Kidney (tissue), 14 donors: ENCODE data around the gene PRDM15. TPM values are rescaled to one million over a fixed set of nuclear protein-coding genes. Genes with fewer than 3 reads are reported as not detected.

Experiments used
- DNase-seq, 5 donors: peaks; one replicate each; pipeline ENCODE4 v3.0.0-alpha.2; 2013 to 2020
- FAIRE-seq: peaks from 2 replicates; lab custom pipeline; 2012; peaks lifted over from hg19 to GRCh38; lab: Jason Lieb, UNC
- H3K27ac ChIP-seq, 2 donors: one replicate each; pipeline ENCODE4 v1.7.0; 2013; ENCODE audit warnings: low read depth in 2 of 2, low read length in 2 of 2, inconsistent platforms in 1 of 2
- H3K27me3 ChIP-seq: one replicate; pipeline ENCODE4 v1.7.1; 2013; ENCODE audit warnings: low read length, inconsistent platforms; ENCODE audit not compliant: control insufficient read depth, insufficient read depth
- H3K36me3 ChIP-seq, 3 donors: one replicate each; pipeline versions ENCODE4 v1.7.0 to v1.7.1; 2013; ENCODE audit warnings: low read length in 3 of 3, control low read depth in 1 of 3, inconsistent platforms in 1 of 3; ENCODE audit not compliant: insufficient read depth in 3 of 3, control insufficient read depth in 2 of 3
- H3K4me1 ChIP-seq, 3 donors: one replicate each; pipeline versions ENCODE4 v1.7.0 to v1.7.1; 2013; ENCODE audit warnings: low read length in 3 of 3, inconsistent platforms in 1 of 3, low read depth in 1 of 3; ENCODE audit not compliant: control insufficient read depth in 2 of 3, insufficient read depth in 2 of 3
- H3K4me3 ChIP-seq, 3 donors: one replicate each; pipeline versions ENCODE4 v1.7.0 to v1.8.1; 2013; ENCODE audit warnings: low read length in 3 of 3, control low read depth in 1 of 3, inconsistent platforms in 1 of 3
- H3K9ac ChIP-seq, 3 donors: one replicate each; pipeline versions ENCODE4 v1.7.0 to v1.7.1; 2013; ENCODE audit warnings: low read length in 3 of 3, control low read depth in 1 of 3, inconsistent platforms in 1 of 3
- H3K9me3 ChIP-seq, 3 donors: one replicate each; pipeline versions ENCODE4 v1.7.0 to v1.7.1; 2013; ENCODE audit warnings: low read length in 3 of 3, control low read depth in 1 of 3, inconsistent platforms in 1 of 3; ENCODE audit not compliant: control insufficient read depth in 2 of 3, insufficient read depth in 1 of 3
- intact Hi-C: fragments of 100-400 bp; cut with DNase I; formaldehyde crosslinking; loops from one replicate; pipeline ENCODE4 v1.11.1; 2022
- polyA plus RNA-seq: library from polyadenylated mRNA; stranded (reverse); fragments of 350-450 nt; fragmentation: Illumina TruSeq; extraction: RNeasy Lipid Tissue Mini Kit (QIAGEN cat#74804); gene quantifications from one replicate; pipeline ENCODE4 v1.2.3, GENCODE V29; 2014; ENCODE audit warnings: low read depth, low replicate concordance; ENCODE audit not compliant: insufficient read depth
- total RNA-seq: library from RNA; stranded (reverse); fragmentation: NEBNext Ultra II Directional; extraction: Animal tissue kit (Norgen Biotek cat#: 25700); gene quantifications from one replicate; pipeline ENCODE4 v1.2.1, GENCODE V29; 2021
- TF ChIP-seq, protein P1 (sequence below): IDR thresholded peaks from 3 replicates; pipeline ENCODE4 v1.5.1; 2012; ENCODE audit warnings: mild to moderate bottlenecking, moderate library complexity, borderline replicate concordance; ENCODE audit not compliant: insufficient read depth; ENCODE audit errors: extremely low read depth
- donor health status: control.
- donor health status: control.
- donor health status: control.
- donor health status: control.
- donor health status: control.
- donor health status: DM: yes; HTN: yes; CAD: no.
- donor health status: Normal renal cell carcinoma (clear cell type).

Gene PRDM15
- total and polyA plus RNA-seq, 2 donors from 2014 or later: 1.3 to 8.4 TPM

- Histone ChIP-seq H3K36me3 (peaks cover 0 to 11% (median 3%) of the 10 kb centered on the region in 3 donors), H3K9me3 (no peaks in the 10 kb centered on the region), H3K9ac (no peak overlapping the region), H3K4me1 (no peaks in the 10 kb centered on the region), H3K4me3 (no peak overlapping the region), H3K27ac (no peak overlapping the region), H3K27me3 (no peaks in the 10 kb centered on the region)
- intact Hi-C loops: no loop called here
- TF ChIP-seq, protein P1, sequence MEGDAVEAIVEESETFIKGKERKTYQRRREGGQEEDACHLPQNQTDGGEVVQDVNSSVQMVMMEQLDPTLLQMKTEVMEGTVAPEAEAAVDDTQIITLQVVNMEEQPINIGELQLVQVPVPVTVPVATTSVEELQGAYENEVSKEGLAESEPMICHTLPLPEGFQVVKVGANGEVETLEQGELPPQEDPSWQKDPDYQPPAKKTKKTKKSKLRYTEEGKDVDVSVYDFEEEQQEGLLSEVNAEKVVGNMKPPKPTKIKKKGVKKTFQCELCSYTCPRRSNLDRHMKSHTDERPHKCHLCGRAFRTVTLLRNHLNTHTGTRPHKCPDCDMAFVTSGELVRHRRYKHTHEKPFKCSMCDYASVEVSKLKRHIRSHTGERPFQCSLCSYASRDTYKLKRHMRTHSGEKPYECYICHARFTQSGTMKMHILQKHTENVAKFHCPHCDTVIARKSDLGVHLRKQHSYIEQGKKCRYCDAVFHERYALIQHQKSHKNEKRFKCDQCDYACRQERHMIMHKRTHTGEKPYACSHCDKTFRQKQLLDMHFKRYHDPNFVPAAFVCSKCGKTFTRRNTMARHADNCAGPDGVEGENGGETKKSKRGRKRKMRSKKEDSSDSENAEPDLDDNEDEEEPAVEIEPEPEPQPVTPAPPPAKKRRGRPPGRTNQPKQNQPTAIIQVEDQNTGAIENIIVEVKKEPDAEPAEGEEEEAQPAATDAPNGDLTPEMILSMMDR: no peak
- DNase-seq (peak in 1 of 5 donors; percentile 4), FAIRE-seq (no peak)
These were observed 77.0 kb downstream of the PRDM15 start for GRCh38 chr21:41802198-41802584.

GRCh38 chr21:41801321-41802197, 77.6 kb downstream of the PRDM15 start:
- no peak overlapping the region for H3K4me3 ChIP-seq
- intact Hi-C loops: no loop called here
- no peak for FAIRE-seq
- no peak overlapping the region for H3K9ac ChIP-seq
- no peaks in the 10 kb centered on the region for H3K4me1 ChIP-seq
- H3K36me3 ChIP-seq: peaks cover 0 to 11% (median 3%) of the 10 kb centered on the region in 3 donors
- DNase-seq: peak in 1 of 5 donors; percentile 33
- H3K9me3 ChIP-seq: no peaks in the 10 kb centered on the region
- no peaks in the 10 kb centered on the region for H3K27me3 ChIP-seq
- H3K27ac ChIP-seq: no peak overlapping the region
- TF ChIP-seq, protein P1: no peak

- peaks cover 0 to 11% (median 3%) of the 10 kb centered on the region in 3 donors for H3K36me3 ChIP-seq
- TF ChIP-seq, protein P1: no peak
- H3K4me1 ChIP-seq: no peaks in the 10 kb centered on the region
These were observed 78.5 kb downstream of the PRDM15 start for GRCh38 chr21:41800425-41801320.

More at GRCh38 chr21:41800425-41801320, 78.5 kb downstream of the PRDM15 start:
- intact Hi-C loops: no loop called here
- FAIRE-seq: no peak
- Histone ChIP-seq H3K9ac (no peak overlapping the region), H3K27ac (no peak overlapping the region), H3K27me3 (no peaks in the 10 kb centered on the region), H3K4me3 (no peak overlapping the region), H3K9me3 (no peaks in the 10 kb centered on the region)
- peak in 1 of 5 donors; percentile 5 for DNase-seq
